GM23248 (cell line): ENCODE data around the gene TCF4. TPM values are rescaled to one million over a fixed set of nuclear protein-coding genes. Genes with fewer than 3 reads are reported as not detected.

Source experiments
- DNase-seq: peaks from one replicate; pipeline ENCODE4 v3.0.0-alpha.2; 2015
- H2AFZ ChIP-seq: fragments of 200-600 bp; sonication (generic); 2 replicates; pipeline ENCODE4 v1.6.1; 2016; ENCODE audit warnings: antibody characterized with exemption
- H3F3A ChIP-seq: fragments of 200-600 bp; sonication (generic); 2 replicates; pipeline ENCODE4 v1.6.1; 2016; ENCODE audit warnings: mild to moderate bottlenecking, antibody characterized with exemption, mixed run types; ENCODE audit not compliant: insufficient read depth
- H3K27ac ChIP-seq: fragments of 200-600 bp; sonication (generic); 2 replicates; pipeline ENCODE4 v1.5.1; 2016; ENCODE audit warnings: mild to moderate bottlenecking
- H3K27me3 ChIP-seq: fragments of 200-600 bp; sonication (generic); replicated peaks from 2 replicates; pipeline ENCODE4 v1.6.1; 2016; ENCODE audit warnings: mild to moderate bottlenecking; ENCODE audit not compliant: insufficient read depth
- H3K36me3 ChIP-seq: fragments of 200-600 bp; sonication (generic); 2 replicates; pipeline ENCODE4 v1.6.1; 2016; ENCODE audit warnings: low read depth, mild to moderate bottlenecking
- H3K4me1 ChIP-seq: fragments of 200-600 bp; sonication (generic); 2 replicates; pipeline ENCODE4 v1.6.1; 2016; ENCODE audit warnings: mild to moderate bottlenecking; ENCODE audit not compliant: insufficient read depth
- H3K4me2 ChIP-seq: fragments of 200-600 bp; sonication (generic); one replicate; pipeline ENCODE4 v1.6.1; 2016; ENCODE audit warnings: mild to moderate bottlenecking; ENCODE audit not compliant: unreplicated experiment
- H3K4me3 ChIP-seq: fragments of 200-600 bp; sonication (generic); 2 replicates; pipeline ENCODE4 v1.5.1; 2016; ENCODE audit warnings: mild to moderate bottlenecking
- H3K79me2 ChIP-seq: fragments of 200-600 bp; sonication (generic); 2 replicates; pipeline ENCODE4 v1.6.1; 2016; ENCODE audit warnings: mild to moderate bottlenecking; ENCODE audit not compliant: insufficient read depth
- H3K9ac ChIP-seq: fragments of 200-600 bp; sonication (generic); 2 replicates; pipeline ENCODE4 v1.6.1; 2016; ENCODE audit warnings: mild to moderate bottlenecking
- H3K9me2 ChIP-seq: fragments of 200-600 bp; sonication (generic); 2 replicates; pipeline ENCODE4 v1.6.1; 2016; ENCODE audit warnings: mixed run types, mild to moderate bottlenecking, moderate library complexity; ENCODE audit not compliant: insufficient read depth
- H3K9me3 ChIP-seq: fragments of 200-600 bp; sonication (generic); one replicate; pipeline ENCODE4 v1.6.1; 2017; ENCODE audit warnings: low read depth
- H4K20me1 ChIP-seq: fragments of 200-600 bp; sonication (generic); 2 replicates; pipeline ENCODE4 v1.6.0; 2016; ENCODE audit not compliant: insufficient read depth
- EZH2 ChIP-seq: fragments of 200-600 bp; sonication (generic); IDR thresholded peaks from 2 replicates; pipeline ENCODE4 v1.6.1; 2018; ENCODE audit warnings: antibody characterized with exemption, mild to moderate bottlenecking; ENCODE audit not compliant: insufficient read depth, poor library complexity, severe bottlenecking
- EZH2phosphoT487 ChIP-seq: fragments of 200-600 bp; sonication (generic); IDR thresholded peaks from 2 replicates; pipeline ENCODE4 v1.6.1; 2018; ENCODE audit warnings: antibody characterized with exemption, moderate library complexity, mild to moderate bottlenecking, low read depth; ENCODE audit not compliant: insufficient read depth
- WGBS, 2 experiments: methylation state at CpG; one replicate each; pipeline ENCODE4 v1.1.6; 2015 to 2017; ENCODE audit warnings: low lambda C conversion rate in 2 of 2, low coverage in 1 of 2; ENCODE audit errors: missing lambda C conversion rate in 2 of 2; 5-methylcytosine and 5-hydroxymethylcytosine counted together
- in situ Hi-C: fragments of 300-500 bp; cut with MboI; formaldehyde crosslinking; loops from 2 replicates; pipeline ENCODE4 v1.15.0; 2020
- polyA plus RNA-seq: library from polyadenylated mRNA; unstranded; fragments of >200 nt; fragmentation: Nextera tagmentation; extraction: Ambion mirVana; gene quantifications from 2 replicates; pipeline ENCODE4 v1.2.1, GENCODE V29; 2016
- total RNA-seq: library from RNA; depleted of rRNA; stranded (reverse); fragments of >200 nt; shearing (Covaris generic); gene quantifications from 2 replicates; pipeline ENCODE4 v1.2.3, GENCODE V29; 2014

TCF4 gene
- total and polyA plus RNA-seq, 2 experiments from 2014 or later, result 54.5 to 59.3 TPM

- Histone ChIP-seq H3K9me2 (no peaks in the 10 kb centered on the region), H3K4me2 (no peak overlapping the region), H4K20me1 (no peaks in the 10 kb centered on the region), H3K4me3 (no peak overlapping the region), H3F3A (no peaks in the 10 kb centered on the region), H3K27ac (no peak overlapping the region), H3K36me3 (0 out of 2 replicates have a peak, but pooled peaks cover 11% of the 10 kb centered on the region), H3K9me3 (no peaks in the 10 kb centered on the region), H3K4me1 (no peaks in the 10 kb centered on the region), H2AFZ (no peak overlapping the region), H3K27me3 (no peaks in the 10 kb centered on the region), H3K79me2 (peaks cover 94% of the 10 kb centered on the region), H3K9ac (no peak overlapping the region)
- DNase-seq, result no peak
- in situ Hi-C loops, result no loop called here
- TF ChIP-seq EZH2 (no peak), EZH2phosphoT487 (no peak)
- WGBS, 2 experiments, result 92 to 95% methylated on average over 2 of the region's 2 CpGs
Observed at GRCh38 chr18:55573386-55573785, 14.6 kb downstream of the TCF4 start.

GRCh38 chr18:55570966-55571365 is 17.0 kb downstream of the TCF4 start:
- Histone ChIP-seq H3K4me1 (no peaks in the 10 kb centered on the region), H3K27me3 (no peaks in the 10 kb centered on the region), H3K9ac (no peak overlapping the region), H3K36me3 (peaks cover 17% of the 10 kb centered on the region; the same call in 1 of the 2 replicates), H3K4me2 (no peak overlapping the region), H3K79me2 (peaks cover 97% of the 10 kb centered on the region), H3K9me2 (no peaks in the 10 kb centered on the region), H3F3A (no peaks in the 10 kb centered on the region), H2AFZ (no peak overlapping the region), H3K9me3 (no peaks in the 10 kb centered on the region), H4K20me1 (no peaks in the 10 kb centered on the region), H3K4me3 (no peak overlapping the region), H3K27ac (no peak overlapping the region)
- no peak for DNase-seq
- TF ChIP-seq EZH2phosphoT487 (no peak), EZH2 (no peak)
- in situ Hi-C loops, result no loop called here

- WGBS, 2 experiments, result 97 to 99% methylated on average over 2 of the region's 2 CpGs
- H2AFZ ChIP-seq, result no peak overlapping the region
Observed at GRCh38 chr18:55566456-55566935, 21.5 kb downstream of the TCF4 start.

GRCh38 chr18:55559739-55560138 is 28.3 kb downstream of the TCF4 start:
- Histone ChIP-seq H3K9me3 (no peaks in the 10 kb centered on the region), H3K4me2 (no peak overlapping the region), H2AFZ (no peak overlapping the region), H3K9me2 (no peaks in the 10 kb centered on the region), H3K9ac (no peak overlapping the region), H3K27ac (no peak overlapping the region), H3K27me3 (no peaks in the 10 kb centered on the region), H4K20me1 (no peaks in the 10 kb centered on the region), H3K79me2 (peaks cover 97% of the 10 kb centered on the region), H3K4me1 (no peaks in the 10 kb centered on the region), H3F3A (no peaks in the 10 kb centered on the region), H3K4me3 (no peak overlapping the region), H3K36me3 (0 out of 2 replicates have a peak, but pooled peaks cover 2% of the 10 kb centered on the region)
- in situ Hi-C loops, result no loop called here
- no peak for DNase-seq
- TF ChIP-seq EZH2, result no peak
- no peak for TF ChIP-seq EZH2phosphoT487
- WGBS, 2 experiments, result 62 to 77% methylated on average over 2 of the region's 2 CpGs

More at GRCh38 chr18:55566456-55566935, 21.5 kb downstream of the TCF4 start:
- no peak overlapping the region for H3K9ac ChIP-seq
- TF ChIP-seq EZH2 (no peak), EZH2phosphoT487 (no peak)
- H3K36me3 ChIP-seq, result peaks cover 9% of the 10 kb centered on the region; the same call in 1 of the 2 replicates
- no peaks in the 10 kb centered on the region for H3K9me2 ChIP-seq
- H3K4me3 ChIP-seq, result no peak overlapping the region
- DNase-seq, result no peak
- in situ Hi-C loops, result no loop called here
- no peak overlapping the region for H3K27ac ChIP-seq
- H3K4me1 ChIP-seq, result no peaks in the 10 kb centered on the region
- H4K20me1 ChIP-seq, result no peaks in the 10 kb centered on the region
- H3K27me3 ChIP-seq, result no peaks in the 10 kb centered on the region
- peaks cover 97% of the 10 kb centered on the region for H3K79me2 ChIP-seq
- H3F3A ChIP-seq, result no peaks in the 10 kb centered on the region
- no peak overlapping the region for H3K4me2 ChIP-seq
- no peaks in the 10 kb centered on the region for H3K9me3 ChIP-seq

GRCh38 chr18:55557211-55557610 is 30.8 kb downstream of the TCF4 start:
- Histone ChIP-seq H3K36me3 (0 out of 2 replicates have a peak, but pooled peaks cover 2% of the 10 kb centered on the region), H4K20me1 (no peaks in the 10 kb centered on the region), H3K27ac (no peak overlapping the region), H3F3A (no peaks in the 10 kb centered on the region), H3K4me3 (no peak overlapping the region), H3K4me2 (no peak overlapping the region), H2AFZ (no peak overlapping the region), H3K9ac (no peak overlapping the region), H3K4me1 (no peaks in the 10 kb centered on the region), H3K27me3 (no peaks in the 10 kb centered on the region), H3K9me3 (no peaks in the 10 kb centered on the region), H3K79me2 (peaks cover 96% of the 10 kb centered on the region), H3K9me2 (no peaks in the 10 kb centered on the region)
- DNase-seq, result no peak
- 94 to 100% methylated on average over 1 of the region's 1 CpG for WGBS, 2 experiments
- in situ Hi-C loops, result no loop called here
- TF ChIP-seq EZH2phosphoT487, result no peak
- no peak for TF ChIP-seq EZH2
